HEK293T (cell line): ENCODE measurements around the gene GTF2IRD1.

Experiments
- BHLHE40 ChIP-seq: fragments of 450-650 bp; IDR thresholded peaks from 2 replicates; pipeline ENCODE4 v1.6.1; 2016; ENCODE audit warnings: mild to moderate bottlenecking, moderate library complexity, borderline replicate concordance
- CTBP1 ChIP-seq: fragments of 450-650 bp; IDR thresholded peaks from 2 replicates; pipeline ENCODE4 v1.6.1; 2016; ENCODE audit warnings: borderline replicate concordance
- FOXA1 ChIP-seq: fragments of 450-650 bp; IDR thresholded peaks from 2 replicates; pipeline ENCODE4 v1.6.1; 2016; ENCODE audit warnings: mild to moderate bottlenecking
- L3MBTL2 ChIP-seq: fragments of 450-650 bp; conservative IDR thresholded peaks from 2 replicates; pipeline ENCODE4 v1.6.1; 2016; ENCODE audit warnings: mild to moderate bottlenecking
- SP1 ChIP-seq: fragments of 450-650 bp; IDR thresholded peaks from 2 replicates; pipeline ENCODE4 v1.6.1; 2017

GRCh38 chr7:74567318-74567668 lies 113.6 kb downstream of the GTF2IRD1 start:
- TF ChIP-seq FOXA1 (no peak), SP1 (no peak), L3MBTL2 (no peak), BHLHE40 (no peak), CTBP1 (no peak)
